Stimulated activated CD8-positive, alpha-beta memory T cell treated with anti-CD3 and anti-CD28 coated beads, Interleukin-4, amount 100 ng/mL, for 24 hours (primary cell): ENCODE results near the gene GPM6B.
A peak's percentile ranks its signal among the peaks of the same experiment; 100 is the strongest.

Experiments used
- DNase-seq: peaks from one replicate; pipeline ENCODE4 v3.0.0-alpha.2; 2020; ENCODE audit warnings: low read depth

Gene GPM6B

DNA sequence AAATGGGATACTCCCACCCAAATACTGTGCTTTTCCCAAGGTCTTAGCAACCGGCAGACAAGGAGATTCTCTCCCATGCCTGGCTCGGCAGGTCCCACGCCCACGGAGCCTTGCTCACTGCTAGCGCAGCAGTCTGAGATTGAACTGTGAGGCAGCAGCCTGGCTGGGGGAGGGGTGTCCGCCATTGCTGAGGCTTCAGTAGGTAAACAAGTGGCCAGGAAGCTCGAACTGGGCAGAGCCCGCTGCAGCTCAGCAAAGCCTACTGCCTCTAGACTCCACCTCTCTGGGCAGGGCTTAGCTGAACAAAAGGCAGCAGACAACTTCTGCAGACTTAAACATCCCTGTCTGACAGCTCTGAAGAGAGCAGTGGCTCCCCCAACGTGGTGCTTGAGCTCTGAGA, 92.0 kb downstream of the GPM6B start:
- peak; percentile 15 for DNase-seq

GRCh38 chrX:13721819-13722519, 94.9 kb downstream of the GPM6B start:
- no peak for DNase-seq

GRCh38 chrX:13721371-13721770, 95.5 kb downstream of the GPM6B start:
- DNase-seq = no peak
